M059J (cell line): Measurements from ENCODE around the gene GLDN. TPM values are rescaled to one million over a fixed set of nuclear protein-coding genes. Genes with fewer than 3 reads are reported as not detected.
"Not testable (repeated sequence)": the region's sequence is repeated elsewhere in the genome, so short reads cannot be mapped to it uniquely, and the experiment has no call there.

Experiments used
- DNase-seq: peaks from one replicate; pipeline ENCODE4 v3.0.0-alpha.2; 2012; ENCODE audit warnings: low read depth
- total RNA-seq: library from RNA; depleted of rRNA; stranded (reverse); fragments of >200 nt; shearing (Covaris generic); gene quantifications from 2 replicates; pipeline ENCODE4 v1.2.3, GENCODE V29; 2014; rRNA removed

The GLDN gene
- total RNA-seq, 1 experiment from 2014 or later: 1.6 TPM

DNA sequence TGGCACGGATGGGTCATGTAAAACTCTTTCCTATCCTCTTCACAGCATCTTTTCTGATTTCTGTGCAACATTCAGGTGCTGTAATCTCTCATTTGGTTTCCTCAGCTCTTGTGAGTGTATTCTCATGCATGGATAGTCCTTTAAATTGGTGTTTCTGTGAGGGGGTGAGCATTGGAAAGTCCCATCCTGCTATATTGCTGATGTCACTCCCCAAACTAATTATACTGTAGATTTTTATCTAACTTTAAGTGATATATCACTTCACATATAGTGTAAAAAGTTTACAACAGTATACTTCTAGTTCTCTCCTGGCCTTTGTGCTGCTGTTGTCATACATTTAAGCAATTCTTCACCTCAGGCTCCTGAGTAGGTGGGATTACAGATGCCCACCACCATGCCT is 102.7 kb downstream of the GLDN start:
- DNase-seq: no peak

DNA sequence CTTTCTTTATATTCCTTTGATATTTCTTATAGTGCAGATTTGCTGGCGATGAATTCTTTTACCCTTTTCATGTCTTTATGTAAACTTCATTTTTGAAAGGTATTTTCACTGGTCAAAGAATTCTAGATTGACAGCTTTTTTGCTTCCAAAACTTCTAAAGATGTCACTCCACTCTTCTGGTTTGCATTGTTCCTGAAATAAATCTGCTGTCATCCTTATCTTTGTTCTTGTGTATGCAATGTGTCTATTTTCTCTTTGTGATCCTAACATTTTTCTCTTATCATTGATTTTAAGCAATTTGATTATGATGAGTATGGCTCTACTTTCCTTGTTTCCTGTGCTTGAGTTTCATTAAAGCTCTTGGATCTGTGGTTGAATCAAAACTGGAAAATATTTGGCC is 103.4 kb downstream of the GLDN start:
- no peak for DNase-seq

DNA sequence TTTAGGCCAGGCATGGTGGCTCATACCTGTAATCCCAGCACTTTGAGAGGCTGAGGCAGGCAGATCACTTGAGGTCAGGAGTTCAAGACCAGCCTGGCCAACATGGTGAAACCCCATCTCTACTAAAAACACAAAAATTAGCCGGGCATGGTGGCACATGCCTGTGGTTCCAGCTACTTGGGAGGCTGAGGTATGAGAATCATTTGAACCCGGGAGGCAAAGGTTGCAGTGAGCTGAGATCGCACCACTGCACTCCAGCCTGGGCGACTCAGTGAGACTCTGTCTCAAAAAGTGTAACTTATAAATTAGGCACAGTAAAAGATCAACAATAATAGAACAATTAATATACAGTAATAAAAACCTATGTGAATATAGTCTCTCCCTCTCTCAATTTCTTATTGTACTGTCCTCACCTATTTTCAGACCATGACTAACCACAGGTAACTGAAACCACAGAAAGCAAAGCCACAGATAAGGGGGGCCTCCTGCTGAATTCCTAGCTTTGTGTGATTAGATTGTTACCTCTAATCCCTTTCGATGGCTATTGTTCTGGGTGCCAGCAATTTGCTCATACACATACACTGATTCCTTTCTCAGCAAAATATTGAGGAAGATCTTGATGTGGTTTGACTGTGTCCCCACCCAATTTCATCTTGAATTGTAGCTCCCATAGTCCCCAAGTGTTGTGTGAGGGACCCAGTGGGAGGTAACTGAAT is 104.7 kb downstream of the GLDN start:
- not testable (repeated sequence) for DNase-seq

DNA sequence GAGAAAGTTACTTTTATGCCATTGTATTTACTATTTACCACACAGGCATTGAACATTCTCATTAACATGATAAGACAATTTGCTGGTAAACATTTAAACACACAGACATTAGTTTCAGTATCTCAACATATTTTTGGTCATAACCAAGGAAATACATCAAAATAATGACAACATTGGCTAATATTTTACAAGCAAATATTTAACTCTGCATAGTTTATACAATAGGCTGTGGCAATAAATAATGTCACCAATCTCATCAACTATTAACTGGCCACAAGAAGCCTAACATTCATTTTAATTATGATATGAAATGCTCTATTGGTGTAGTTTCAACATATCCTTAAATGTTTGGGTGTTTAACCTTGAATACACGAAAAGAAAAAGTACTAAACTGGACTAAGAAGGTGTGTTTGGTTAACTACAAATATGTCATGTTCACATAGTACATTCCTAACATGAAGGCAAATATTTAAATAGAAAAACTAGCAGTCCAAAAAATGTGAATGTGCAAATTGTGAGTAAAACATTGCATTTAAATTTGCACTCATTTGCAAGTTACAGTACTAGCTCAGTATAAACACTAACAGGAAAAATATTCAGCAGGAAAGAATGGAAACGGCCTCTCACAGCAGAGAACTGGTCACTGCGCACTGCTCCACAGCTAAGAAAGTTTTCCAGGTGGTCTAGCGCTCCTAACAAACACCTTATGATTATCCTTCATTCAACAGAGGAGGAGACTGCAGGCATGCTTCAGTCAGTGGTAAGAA is 106.6 kb downstream of the GLDN start:
- no peak for DNase-seq

DNA sequence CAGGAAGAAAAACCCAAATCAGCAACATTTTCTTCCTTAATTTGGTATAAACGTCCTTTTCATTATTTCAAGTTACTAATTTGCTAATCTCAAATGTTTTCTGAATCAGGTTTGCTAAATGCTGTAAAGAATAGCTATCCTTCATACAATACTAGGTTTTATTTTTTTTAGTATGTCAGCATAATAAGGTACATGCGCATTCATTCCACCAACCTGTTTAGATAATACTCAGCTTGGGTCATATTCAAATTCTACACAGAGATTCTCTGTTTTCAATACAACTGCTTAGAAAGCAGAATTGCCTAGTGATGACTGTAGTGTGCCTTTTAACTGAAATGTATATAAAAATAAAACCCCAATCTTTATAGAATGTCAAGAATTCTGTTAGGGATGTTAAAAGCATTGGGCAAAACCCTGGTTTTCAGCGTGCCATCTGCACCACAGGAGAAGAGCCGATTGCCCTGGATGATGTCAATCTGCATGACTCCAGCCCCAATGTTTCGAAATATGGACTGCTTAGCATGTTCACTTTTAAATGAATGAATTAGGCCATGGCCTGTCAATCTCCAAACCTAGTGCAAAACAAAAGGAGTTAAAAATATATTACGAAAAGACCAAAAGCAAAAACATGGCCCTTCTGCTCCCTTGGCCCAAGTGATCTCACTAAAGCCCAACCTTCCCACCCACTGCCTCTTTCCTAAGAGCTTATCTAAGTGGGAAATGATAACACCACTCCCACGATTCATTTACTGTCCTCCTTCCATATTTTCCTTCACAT is 107.4 kb downstream of the GLDN start:
- no peak for DNase-seq

DNA sequence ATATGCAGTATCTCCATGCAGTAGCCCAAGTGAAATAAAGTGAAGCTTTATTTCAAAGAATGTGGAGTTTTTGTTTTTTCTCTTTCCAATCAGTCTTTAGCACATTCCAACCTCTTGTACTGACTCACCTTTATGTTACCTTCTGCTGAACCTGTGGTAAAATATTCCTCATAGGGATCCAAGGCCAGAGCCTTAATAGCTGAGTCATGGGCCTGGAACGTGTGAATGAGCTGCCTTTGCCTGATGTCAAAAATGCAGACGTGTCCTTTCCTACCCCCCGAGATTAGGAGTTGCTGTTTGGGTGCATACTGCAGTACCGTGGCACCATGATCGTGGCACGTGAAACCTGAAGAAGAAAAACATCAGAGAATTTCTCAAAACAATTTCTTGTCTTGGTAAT is 108.5 kb downstream of the GLDN start:
- DNase-seq: peak; percentile 82

Other genes starting within 250 kb of the GLDN start
- 1.2 and 1.3 TPM in 2 replicates for gene TNFAIP8L3, start 246.7 kb upstream of the GLDN start, total RNA-seq
- gene CYP19A1, start 3.1 kb upstream of the GLDN start, total RNA-seq: 0.12 and 0.86 TPM in 2 replicates